Subcutaneous adipose tissue (tissue), 4 donors: Measurements from ENCODE around the gene RGS7BP. TPM values are rescaled to one million over a fixed set of nuclear protein-coding genes. Genes with fewer than 3 reads are reported as not detected.

ENCODE experiments used
- total RNA-seq, 4 donors: library from RNA; depleted of rRNA; stranded (reverse); fragments of >200 nt; gene quantifications; one replicate each; pipeline ENCODE4 v1.1.0, GENCODE V29; 2016
- TF ChIP-seq, protein P1 (sequence below): fragments of 450-650 bp; IDR thresholded peaks from one replicate; pipeline ENCODE4 v1.5.1; 2016; ENCODE audit warnings: low read depth, mild to moderate bottlenecking, control low read depth, antibody characterized with exemption, moderate library complexity

Gene RGS7BP
- total RNA-seq, 4 donors from 2014 or later = 0.33 to 2.6 (median 0.45) TPM

DNA sequence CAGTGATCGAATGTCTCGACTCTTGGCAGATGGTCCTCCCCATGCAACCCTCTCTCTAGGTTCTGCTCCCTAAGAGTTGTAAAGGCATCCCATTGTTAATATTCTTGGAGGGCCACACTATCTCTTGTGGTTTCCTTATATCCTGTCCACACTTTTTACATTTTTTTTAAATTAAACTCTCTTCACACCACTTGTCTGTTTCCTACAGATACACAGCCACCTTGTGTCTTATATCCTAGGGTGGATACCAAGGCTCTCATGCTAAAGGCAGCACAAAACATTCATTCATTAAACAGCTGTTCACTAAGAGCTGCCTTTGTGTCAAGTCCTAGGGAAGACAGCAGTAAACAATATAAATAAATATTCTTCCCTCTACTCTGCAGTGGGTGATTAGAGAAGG, 124.0 kb downstream of the RGS7BP start:
- TF ChIP-seq, protein P1, sequence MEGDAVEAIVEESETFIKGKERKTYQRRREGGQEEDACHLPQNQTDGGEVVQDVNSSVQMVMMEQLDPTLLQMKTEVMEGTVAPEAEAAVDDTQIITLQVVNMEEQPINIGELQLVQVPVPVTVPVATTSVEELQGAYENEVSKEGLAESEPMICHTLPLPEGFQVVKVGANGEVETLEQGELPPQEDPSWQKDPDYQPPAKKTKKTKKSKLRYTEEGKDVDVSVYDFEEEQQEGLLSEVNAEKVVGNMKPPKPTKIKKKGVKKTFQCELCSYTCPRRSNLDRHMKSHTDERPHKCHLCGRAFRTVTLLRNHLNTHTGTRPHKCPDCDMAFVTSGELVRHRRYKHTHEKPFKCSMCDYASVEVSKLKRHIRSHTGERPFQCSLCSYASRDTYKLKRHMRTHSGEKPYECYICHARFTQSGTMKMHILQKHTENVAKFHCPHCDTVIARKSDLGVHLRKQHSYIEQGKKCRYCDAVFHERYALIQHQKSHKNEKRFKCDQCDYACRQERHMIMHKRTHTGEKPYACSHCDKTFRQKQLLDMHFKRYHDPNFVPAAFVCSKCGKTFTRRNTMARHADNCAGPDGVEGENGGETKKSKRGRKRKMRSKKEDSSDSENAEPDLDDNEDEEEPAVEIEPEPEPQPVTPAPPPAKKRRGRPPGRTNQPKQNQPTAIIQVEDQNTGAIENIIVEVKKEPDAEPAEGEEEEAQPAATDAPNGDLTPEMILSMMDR = no peak

DNA sequence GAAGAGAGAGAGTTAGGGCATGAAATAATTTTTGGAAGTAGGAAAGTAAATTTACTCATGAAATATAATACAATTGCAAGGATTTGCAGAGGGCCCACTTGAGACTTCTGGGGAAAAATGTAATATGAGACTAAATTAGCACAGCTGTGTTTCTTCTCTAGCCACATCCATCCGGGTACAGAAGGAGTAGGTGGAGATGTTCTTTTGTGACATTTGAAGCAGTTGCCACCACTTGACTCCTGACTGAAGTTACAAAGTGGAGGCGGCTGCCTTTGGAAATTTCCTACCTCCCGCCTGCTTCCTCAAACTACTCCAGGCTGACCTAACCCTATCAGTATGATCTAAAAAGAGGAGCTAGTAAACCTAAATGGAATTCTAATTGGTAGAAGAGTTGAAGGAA, 126.4 kb downstream of the RGS7BP start:
- TF ChIP-seq, protein P1 = no peak

DNA sequence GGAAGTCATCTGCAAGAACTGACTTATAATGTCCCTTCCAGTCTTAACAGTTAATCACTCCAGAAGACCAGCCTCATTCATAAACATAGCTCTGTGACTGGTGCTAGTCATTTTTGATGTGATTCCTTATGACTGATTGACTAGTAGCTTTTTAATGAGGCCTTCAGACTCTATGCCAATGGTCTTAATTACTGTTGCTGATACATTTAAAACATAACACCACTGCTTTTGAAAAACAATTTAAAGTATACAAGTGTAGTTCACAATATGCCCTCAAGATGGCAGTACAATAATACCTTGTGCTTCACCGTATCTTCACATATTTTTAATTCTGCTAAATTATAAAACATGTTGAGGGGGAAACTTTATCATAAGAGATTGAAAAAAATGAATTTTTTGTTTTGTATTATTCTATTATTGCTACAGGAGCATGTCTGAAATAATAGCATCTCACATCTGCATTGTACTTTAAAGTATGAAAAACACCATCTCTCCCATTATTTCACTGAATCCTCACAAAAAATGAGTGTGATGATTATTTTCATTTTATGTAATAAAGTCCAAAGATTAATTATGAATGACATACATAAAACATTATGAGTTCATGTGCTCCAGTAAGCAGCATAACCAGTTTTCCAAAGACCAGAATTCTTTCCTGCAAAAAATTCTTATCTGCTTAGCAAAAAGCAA, 129.3 kb downstream of the RGS7BP start:
- TF ChIP-seq, protein P1 = no peak

DNA sequence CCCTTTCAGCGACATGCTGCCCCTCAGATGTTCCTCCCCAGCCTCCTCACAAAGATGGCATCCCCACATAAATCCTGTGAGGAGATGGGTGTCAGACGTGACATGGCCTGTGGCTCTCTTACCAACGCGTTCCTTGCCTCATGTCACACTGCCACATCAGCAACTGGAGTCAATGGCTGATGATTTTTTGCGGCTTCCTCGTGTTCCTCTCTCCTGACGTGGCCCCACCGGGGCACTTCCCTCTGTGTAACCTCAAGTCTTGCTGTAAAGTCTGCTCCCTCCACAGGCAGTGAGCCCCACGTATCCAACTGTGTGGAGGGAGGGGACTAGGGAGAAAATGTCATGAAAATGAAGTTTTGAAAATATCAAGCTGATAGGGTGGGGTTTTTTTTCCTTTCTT, 131.3 kb downstream of the RGS7BP start:
- TF ChIP-seq, protein P1 = no peak

DNA sequence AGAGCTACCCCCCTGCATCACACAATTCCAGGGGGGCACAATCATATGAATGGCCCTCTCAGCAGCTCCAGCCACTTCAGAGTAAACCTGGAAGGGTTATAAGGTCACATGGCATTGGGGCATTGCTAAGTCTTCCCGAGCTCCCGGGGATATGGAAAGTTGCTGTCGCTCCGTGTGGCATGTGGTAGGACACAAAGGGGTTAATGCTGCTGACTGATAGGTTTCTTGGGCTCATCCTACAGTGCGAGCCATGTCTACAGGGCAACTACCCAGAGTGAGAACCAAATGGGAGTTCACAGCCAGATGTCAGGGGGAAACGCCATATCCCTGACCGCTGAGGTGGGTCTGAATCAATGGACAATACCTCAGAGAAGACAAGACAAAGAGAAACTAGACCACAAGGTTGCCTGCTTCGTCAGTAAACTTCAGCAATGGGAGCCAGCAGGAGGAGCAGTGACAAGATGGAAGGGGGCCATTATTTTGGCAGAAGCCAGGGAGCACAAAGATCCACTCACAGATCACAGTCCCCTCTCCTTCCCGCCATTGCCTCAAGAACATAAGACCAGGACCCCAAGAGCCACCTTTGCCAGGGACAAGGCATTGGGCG, 132.1 kb downstream of the RGS7BP start:
- TF ChIP-seq, protein P1 = no peak

DNA sequence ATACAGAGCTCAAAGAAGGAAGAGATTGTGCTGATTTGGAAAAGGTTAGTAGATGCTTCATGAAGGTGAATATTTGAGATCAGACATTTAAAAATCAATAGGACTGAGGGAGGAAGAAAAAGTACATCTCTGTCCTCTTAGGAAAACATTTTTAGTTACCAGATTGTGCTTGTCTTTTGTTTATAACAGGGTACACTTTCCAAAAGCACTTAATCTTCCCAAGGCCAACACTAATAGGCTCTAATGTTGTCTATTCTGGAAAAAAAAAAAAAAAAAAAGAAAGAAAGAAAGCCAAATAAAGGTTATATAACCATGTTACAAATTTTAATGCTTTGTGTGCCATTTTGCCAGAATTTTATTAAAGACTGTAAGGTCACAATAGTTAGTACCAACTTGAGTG, 139.0 kb downstream of the RGS7BP start:
- TF ChIP-seq, protein P1 = no peak

DNA sequence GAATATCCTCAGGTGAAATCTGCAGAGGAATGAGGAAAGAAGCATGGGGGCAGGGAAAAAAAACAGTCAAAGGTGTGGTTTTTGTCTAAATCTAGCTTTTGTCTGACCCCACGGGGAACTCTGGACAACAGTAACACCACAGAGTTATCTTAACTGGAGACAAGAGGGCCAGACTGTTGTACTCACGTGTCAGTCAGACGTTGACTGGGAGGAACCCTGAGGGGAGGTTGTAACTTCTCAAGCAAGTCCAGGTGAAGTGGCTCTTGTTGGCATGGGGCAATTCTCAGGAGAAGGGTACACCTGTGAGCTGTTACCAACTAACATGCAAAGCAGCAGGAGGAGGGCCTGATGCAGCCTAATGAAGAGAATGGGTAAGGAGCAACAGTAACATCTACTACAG, 140.4 kb downstream of the RGS7BP start:
- TF ChIP-seq, protein P1 = no peak
